HepG2 (cell line): Measurements from ENCODE around the gene C9orf78. TPM values are rescaled to one million over a fixed set of nuclear protein-coding genes. Genes with fewer than 3 reads are reported as not detected.

Source experiments
- FOXJ3 ChIP-seq: sonication (generic); formaldehyde crosslinking; IDR thresholded peaks from 2 replicates; pipeline ENCODE4 v1.4.0; 2020; ENCODE audit warnings: missing genetic modification reagents, mild to moderate bottlenecking, borderline replicate concordance
- FOXM1 ChIP-seq: sonication (generic); formaldehyde crosslinking; IDR thresholded peaks from 2 replicates; pipeline ENCODE4 v1.5.0; 2020; ENCODE audit warnings: missing genetic modification reagents
- HMG20B ChIP-seq: conservative IDR thresholded peaks from 2 replicates; pipeline ENCODE4 v1.6.1; 2016; ENCODE audit warnings: missing genetic modification reagents, missing compliant biosample characterization
- HMGXB4 ChIP-seq, 2 experiments: sonication (generic) in 1 of 2; formaldehyde crosslinking in 1 of 2; IDR thresholded peaks; 2 replicates each; pipeline versions ENCODE4 v1.4.0 to v1.6.1; 2018 to 2020; ENCODE audit warnings: missing genetic modification reagents in 2 of 2, borderline replicate concordance in 1 of 2, low read depth in 1 of 2, mild to moderate bottlenecking in 1 of 2, missing biosample characterization in 1 of 2
- NCOR1 ChIP-seq: fragments of 200-600 bp; sonication (generic); IDR thresholded peaks from 2 replicates; pipeline ENCODE4 v1.7.0; 2017; ENCODE audit warnings: antibody characterized with exemption, low read length, borderline replicate concordance
- PAWR ChIP-seq: sonication (generic); formaldehyde crosslinking; IDR thresholded peaks from 2 replicates; pipeline ENCODE4 v1.4.0; 2020; ENCODE audit warnings: missing genetic modification reagents, mild to moderate bottlenecking, borderline replicate concordance
- PHF21A ChIP-seq: sonication (generic); formaldehyde crosslinking; IDR thresholded peaks from 2 replicates; pipeline ENCODE4 v1.5.0; 2020; ENCODE audit warnings: mild to moderate bottlenecking, missing genetic modification reagents
- SIN3A ChIP-seq: IDR thresholded peaks from 2 replicates; pipeline ENCODE4 v1.6.1; 2011; ENCODE audit warnings: low read depth, mild to moderate bottlenecking, control low read depth, low read length, borderline replicate concordance
- SNRNP70 ChIP-seq: fragments of 200-400 bp; formaldehyde crosslinking; IDR thresholded peaks from 2 replicates; pipeline ENCODE4 v1.6.1; 2017; ENCODE audit warnings: mild to moderate bottlenecking, low read depth, low read length, moderate library complexity
- XBP1 ChIP-seq: sonication (generic); formaldehyde crosslinking; IDR thresholded peaks from 2 replicates; pipeline ENCODE4 v1.5.0; 2020; ENCODE audit warnings: missing genetic modification reagents
- ZBTB14 ChIP-seq: sonication (generic); formaldehyde crosslinking; IDR thresholded peaks from 2 replicates; pipeline ENCODE4 v1.4.0; 2020; ENCODE audit warnings: missing genetic modification reagents
- ZNF292 ChIP-seq: sonication (generic); formaldehyde crosslinking; IDR thresholded peaks from 2 replicates; pipeline ENCODE4 v1.8.1; 2022; ENCODE audit warnings: mild to moderate bottlenecking, low read depth, missing genetic modification reagents, borderline replicate concordance
- ZNF350 ChIP-seq: sonication (generic); formaldehyde crosslinking; IDR thresholded peaks from 2 replicates; pipeline ENCODE4 v1.4.0; 2020; ENCODE audit warnings: mild to moderate bottlenecking, low read depth, missing genetic modification reagents, borderline replicate concordance
- ZNF407 ChIP-seq: sonication (generic); formaldehyde crosslinking; IDR thresholded peaks from one replicate; pipeline ENCODE4 v1.5.1; 2020; ENCODE audit warnings: mild to moderate bottlenecking, missing genetic modification reagents; ENCODE audit errors: not compliant biosample characterization
- ZNF431 ChIP-seq: sonication (generic); formaldehyde crosslinking; IDR thresholded peaks from 2 replicates; pipeline ENCODE4 v1.9.0; 2022; ENCODE audit warnings: missing genetic modification reagents, low read depth, mild to moderate bottlenecking, borderline replicate concordance
- ZSCAN29 ChIP-seq: sonication (generic); formaldehyde crosslinking; conservative IDR thresholded peaks from 2 replicates; pipeline ENCODE4 v1.4.0; 2020; ENCODE audit warnings: mild to moderate bottlenecking, missing genetic modification reagents
- polyA plus RNA-seq, 8 experiments: library from polyadenylated mRNA; depleted of rRNA in 3 of 8; stranded (reverse) in 7 of 8; unstranded in 1 of 8; fragments of >200 nt; fragmentation: Illumina TruSeq in 4 of 8; extraction: Trizol in 4 of 8; gene quantifications; 2 replicates each; pipeline versions ENCODE4 v1.2.1 to v1.2.3, GENCODE V29; 2011 to 2016; ENCODE audit warnings: low read depth in 4 of 8, missing spikeins in 1 of 8, mixed read lengths in 1 of 8; ENCODE audit not compliant: insufficient read depth in 1 of 8
- total RNA-seq, 5 experiments: library from RNA; depleted of rRNA; stranded (reverse); fragments of >200 nt; fragmentation: Illumina TruSeq; extraction: Trizol; gene quantifications; 2 replicates each; pipeline ENCODE4 v1.2.3, GENCODE V29; 2016; ENCODE audit warnings: low read depth in 1 of 5

C9orf78 gene
- total and polyA plus RNA-seq, 2 of the 13 experiments (the other 11 are each of a cell fraction or from before 2014, with no cell fraction given) = 18.4 to 35.5 TPM

GRCh38 chr9:129835128-129835859 is at the start of gene C9orf78, which contains the start of gene USP20 (continued):
- TF ChIP-seq HMGXB4 (CRISPR knock-in tag; IDR thresholded peaks at IDR 0.05; ENCODE audit: borderline replicate concordance in 1 of 2, low read depth in 1 of 2) (peak in 1 of 2 experiments; percentile 65; a peak in 2 of 4 replicates), FOXJ3 (CRISPR knock-in tag) (no peak), FOXM1 (CRISPR knock-in tag) (no peak), PHF21A (CRISPR knock-in tag) (no peak), ZNF292 (CRISPR knock-in tag) (no peak), SNRNP70 (no peak), ZNF407 (CRISPR knock-in tag) (no peak), PAWR (no peak), SIN3A (peak; percentile 95), ZNF350 (CRISPR knock-in tag) (no peak), ZSCAN29 (no peak; the same call in 1 of the 2 replicates), ZNF431 (CRISPR knock-in tag) (no peak), NCOR1 (no peak), ZBTB14 (CRISPR knock-in tag) (peak; percentile 72), HMG20B (no peak), XBP1 (CRISPR knock-in tag) (no peak)
